ENCODE measurements around the gene DNAH3.
"Not testable (repeated sequence)": the region's sequence is repeated elsewhere in the genome, so short reads cannot be mapped to it uniquely, and the experiment has no call there.

The DNAH3 gene

DNA sequence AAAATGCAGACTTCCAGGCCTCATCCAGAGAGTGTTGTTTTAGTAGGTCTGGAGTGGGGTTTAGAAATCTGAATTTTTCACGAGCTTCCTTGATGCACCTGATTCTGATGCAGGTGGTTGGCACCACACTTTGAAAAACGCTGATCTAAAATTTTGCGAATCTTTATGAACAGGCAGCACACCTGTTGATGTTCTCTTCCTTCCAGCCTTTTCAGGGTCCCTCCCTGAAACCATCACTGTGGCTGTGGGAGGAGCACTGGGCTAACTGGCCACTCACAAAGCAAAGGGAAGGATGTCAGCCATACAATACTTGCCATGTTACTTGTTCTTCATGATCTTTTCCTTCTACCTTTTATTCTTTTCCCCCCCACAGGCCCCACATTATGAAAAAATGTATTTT lies 22.0 kb upstream of the DNAH3 start:
- DNase-seq (ENCODE audit: low read depth in 1 of 2, low spot score in 1 of 2): no peak
- no peak for TF ChIP-seq CTCF (IDR thresholded peaks at IDR 0.05; ENCODE audit: insufficient read depth, low read length)
- TF ChIP-seq POLR2AphosphoS5 (IDR thresholded peaks at IDR 0.05; ENCODE audit: low read depth): no peak
- TF ChIP-seq, protein P1, sequence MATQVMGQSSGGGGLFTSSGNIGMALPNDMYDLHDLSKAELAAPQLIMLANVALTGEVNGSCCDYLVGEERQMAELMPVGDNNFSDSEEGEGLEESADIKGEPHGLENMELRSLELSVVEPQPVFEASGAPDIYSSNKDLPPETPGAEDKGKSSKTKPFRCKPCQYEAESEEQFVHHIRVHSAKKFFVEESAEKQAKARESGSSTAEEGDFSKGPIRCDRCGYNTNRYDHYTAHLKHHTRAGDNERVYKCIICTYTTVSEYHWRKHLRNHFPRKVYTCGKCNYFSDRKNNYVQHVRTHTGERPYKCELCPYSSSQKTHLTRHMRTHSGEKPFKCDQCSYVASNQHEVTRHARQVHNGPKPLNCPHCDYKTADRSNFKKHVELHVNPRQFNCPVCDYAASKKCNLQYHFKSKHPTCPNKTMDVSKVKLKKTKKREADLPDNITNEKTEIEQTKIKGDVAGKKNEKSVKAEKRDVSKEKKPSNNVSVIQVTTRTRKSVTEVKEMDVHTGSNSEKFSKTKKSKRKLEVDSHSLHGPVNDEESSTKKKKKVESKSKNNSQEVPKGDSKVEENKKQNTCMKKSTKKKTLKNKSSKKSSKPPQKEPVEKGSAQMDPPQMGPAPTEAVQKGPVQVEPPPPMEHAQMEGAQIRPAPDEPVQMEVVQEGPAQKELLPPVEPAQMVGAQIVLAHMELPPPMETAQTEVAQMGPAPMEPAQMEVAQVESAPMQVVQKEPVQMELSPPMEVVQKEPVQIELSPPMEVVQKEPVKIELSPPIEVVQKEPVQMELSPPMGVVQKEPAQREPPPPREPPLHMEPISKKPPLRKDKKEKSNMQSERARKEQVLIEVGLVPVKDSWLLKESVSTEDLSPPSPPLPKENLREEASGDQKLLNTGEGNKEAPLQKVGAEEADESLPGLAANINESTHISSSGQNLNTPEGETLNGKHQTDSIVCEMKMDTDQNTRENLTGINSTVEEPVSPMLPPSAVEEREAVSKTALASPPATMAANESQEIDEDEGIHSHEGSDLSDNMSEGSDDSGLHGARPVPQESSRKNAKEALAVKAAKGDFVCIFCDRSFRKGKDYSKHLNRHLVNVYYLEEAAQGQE (IDR thresholded peaks at IDR 0.05; ENCODE audit: insufficient replicate concordance, low read depth): no peak
- no peak for TF ChIP-seq GABPA (IDR thresholded peaks at IDR 0.05; ENCODE audit: low read depth)
- TF ChIP-seq SPI1 (IDR thresholded peaks at IDR 0.05; ENCODE audit: borderline replicate concordance, low read depth): no peak
- Histone ChIP-seq H3K27me3 (ENCODE audit: insufficient read depth, poor library complexity, severe bottlenecking) (no peaks in the 10 kb centered on the region), H3K4me3 (replicated peaks; ENCODE audit: insufficient read depth, low read length) (no peak overlapping the region), H3K27ac (replicated peaks) (no peak overlapping the region)

GRCh38 chr16:21170116-21170515 lies 19.5 kb upstream of the DNAH3 start:
- not testable (repeated sequence) for DNase-seq (ENCODE audit: low read depth in 1 of 2, low spot score in 1 of 2); H3K27ac ChIP-seq (replicated peaks); H3K4me3 ChIP-seq (replicated peaks; ENCODE audit: insufficient read depth, low read length); H3K27me3 ChIP-seq (ENCODE audit: insufficient read depth, poor library complexity, severe bottlenecking)

- Histone ChIP-seq H3K27me3 (ENCODE audit: insufficient read depth, poor library complexity, severe bottlenecking) (no peaks in the 10 kb centered on the region), H3K4me3 (replicated peaks; ENCODE audit: insufficient read depth, low read length) (no peak overlapping the region), H3K27ac (replicated peaks) (no peak overlapping the region)
- no peak for DNase-seq (ENCODE audit: low read depth in 1 of 2, low spot score in 1 of 2)
- TF ChIP-seq SPI1 (IDR thresholded peaks at IDR 0.05; ENCODE audit: borderline replicate concordance, low read depth) (no peak), POLR2AphosphoS5 (IDR thresholded peaks at IDR 0.05; ENCODE audit: low read depth) (no peak), CTCF (IDR thresholded peaks at IDR 0.05; ENCODE audit: insufficient read depth, low read length) (no peak)
Measured at GRCh38 chr16:21169249-21169981, 18.8 kb upstream of the DNAH3 start.

DNA sequence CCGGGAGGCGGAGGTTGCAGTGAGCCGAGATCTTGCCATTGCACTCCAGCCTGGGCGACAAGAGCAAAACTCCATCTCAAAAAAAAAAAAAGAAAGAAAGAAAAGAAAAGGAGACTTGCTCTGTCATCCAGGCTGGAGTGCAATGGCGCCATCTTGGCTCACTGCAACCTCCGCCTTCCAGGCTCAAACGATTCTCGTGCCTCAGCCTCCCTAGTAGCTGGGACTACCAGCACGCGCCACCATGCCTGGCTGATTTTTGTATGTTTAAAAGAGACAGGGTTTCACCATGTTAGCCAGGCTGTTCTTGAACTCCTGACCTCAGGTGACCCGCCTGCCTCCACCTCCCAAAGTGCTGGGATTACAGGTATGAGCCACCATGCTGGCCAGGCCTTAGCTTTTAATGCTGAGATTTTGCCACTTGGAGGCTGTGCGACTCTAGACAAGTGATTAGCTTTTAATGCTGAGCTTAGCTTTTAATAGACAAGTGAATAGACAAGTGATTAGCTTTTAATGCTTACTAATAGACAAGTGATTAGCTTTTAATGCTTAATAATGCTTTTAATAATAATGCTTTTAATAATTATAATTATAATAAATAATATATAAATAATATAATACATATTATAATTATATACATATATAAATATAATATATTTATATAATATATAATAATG lies 17.4 kb upstream of the DNAH3 start:
- TF ChIP-seq, protein P1 (IDR thresholded peaks at IDR 0.05; ENCODE audit: insufficient replicate concordance, low read depth): no peak
- no peak for TF ChIP-seq POLR2AphosphoS5 (IDR thresholded peaks at IDR 0.05; ENCODE audit: low read depth)
- no peak for TF ChIP-seq SPI1 (IDR thresholded peaks at IDR 0.05; ENCODE audit: borderline replicate concordance, low read depth)
- TF ChIP-seq CTCF (IDR thresholded peaks at IDR 0.05; ENCODE audit: insufficient read depth, low read length): no peak
- TF ChIP-seq GABPA (IDR thresholded peaks at IDR 0.05; ENCODE audit: low read depth): no peak
- DNase-seq (ENCODE audit: low read depth in 1 of 2, low spot score in 1 of 2): no peak

More for the DNA sequence above, 17.4 kb upstream of the DNAH3 start:
- H3K4me3 ChIP-seq (replicated peaks; ENCODE audit: insufficient read depth, low read length): no peak overlapping the region
- no peaks in the 10 kb centered on the region for H3K27me3 ChIP-seq (ENCODE audit: insufficient read depth, poor library complexity, severe bottlenecking)
- no peak overlapping the region for H3K27ac ChIP-seq (replicated peaks)

All from HL-60 (cell line).